GM12801 (cell line): ENCODE results near the gene LRMDA.

Experiments
- CTCF ChIP-seq: IDR thresholded peaks from one replicate; pipeline ENCODE4 v1.5.1; 2011; ENCODE audit warnings: control low read depth; ENCODE audit not compliant: insufficient read length; ENCODE audit errors: extremely low read depth

Gene LRMDA

GRCh38 chr10:76024460-76025123 is 593.2 kb downstream of the LRMDA start:
- no peak for TF ChIP-seq CTCF

- no peak for TF ChIP-seq CTCF
These were observed 593.7 kb downstream of the LRMDA start for GRCh38 chr10:76025124-76025477.

GRCh38 chr10:76026176-76026771 is 594.9 kb downstream of the LRMDA start:
- TF ChIP-seq CTCF, result no peak

GRCh38 chr10:76026905-76027304 is 595.5 kb downstream of the LRMDA start:
- TF ChIP-seq CTCF, result no peak

GRCh38 chr10:76029782-76030181 is 598.4 kb downstream of the LRMDA start:
- no peak for TF ChIP-seq CTCF

- no peak for TF ChIP-seq CTCF
These were observed 599.7 kb downstream of the LRMDA start for GRCh38 chr10:76031099-76031498.

- TF ChIP-seq CTCF, result no peak
These were observed 600.6 kb downstream of the LRMDA start for GRCh38 chr10:76031769-76032699.
